SH-SY5Y (cell line): ENCODE data around the gene AVPR1B.

Experiments used
- GATA2 ChIP-seq: IDR thresholded peaks from 2 replicates; pipeline ENCODE4 v1.6.1; 2011; ENCODE audit warnings: mild to moderate bottlenecking, low read depth, low read length
- GATA3 ChIP-seq: IDR thresholded peaks from 2 replicates; pipeline ENCODE4 v1.6.1; 2011; ENCODE audit warnings: low read depth, mild to moderate bottlenecking, low read length, moderate library complexity

DNA sequence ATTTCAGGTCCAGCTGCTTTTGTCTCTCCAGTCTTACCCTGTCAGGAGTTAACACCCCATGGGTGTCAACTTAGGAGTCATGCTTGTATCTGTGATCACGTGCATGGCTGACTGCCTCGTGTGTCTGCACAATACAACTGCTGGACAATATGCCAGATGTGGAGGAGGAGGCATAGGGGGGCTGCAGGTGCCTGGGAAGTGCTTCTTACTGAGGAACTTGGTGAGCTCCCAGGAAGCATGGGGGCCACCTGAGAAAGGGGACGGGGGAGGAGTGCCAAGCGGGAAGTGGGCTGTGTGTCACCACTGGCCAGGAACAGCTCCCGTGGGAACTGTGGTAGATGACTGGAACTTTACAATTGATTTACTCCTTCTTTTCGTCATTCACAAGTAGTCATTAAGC lies 54.7 kb downstream of the AVPR1B start:
- no peak for TF ChIP-seq GATA2
- TF ChIP-seq GATA3: no peak
